Tibial artery (tissue), 4 donors: Measurements from ENCODE around the gene OPN5.

Experiments
- DNase-seq, 2 donors: peaks; one replicate each; pipeline ENCODE4 v3.0.0-alpha.2; 2019
- H3K27ac ChIP-seq, 2 donors: fragments of 200-600 bp; sonication (generic) in 1 of 2; 1 replicate in 1 of 2; 2 replicates in 1 of 2; pipeline ENCODE4 v1.5.1; 2018 to 2019; ENCODE audit warnings: mild to moderate bottlenecking in 1 of 2
- H3K27me3 ChIP-seq, 2 donors: fragments of 200-600 bp; sonication (generic) in 1 of 2; one replicate each; pipeline versions ENCODE4 v1.5.1 to v1.6.0; 2016 to 2019
- H3K36me3 ChIP-seq, 3 donors: fragments of 200-600 bp; sonication (generic) in 2 of 3; one replicate each; pipeline ENCODE4 v1.5.1; 2016 to 2019; ENCODE audit warnings: mild to moderate bottlenecking in 2 of 3
- H3K4me1 ChIP-seq, 4 donors: fragments of 200-600 bp; sonication (generic) in 2 of 4; 1 replicate in 3 of 4; 2 replicates in 1 of 4; pipeline ENCODE4 v1.5.1; 2016 to 2019
- H3K4me3 ChIP-seq, 2 donors: fragments of 200-600 bp; sonication (generic) in 1 of 2; 1 replicate in 1 of 2; 2 replicates in 1 of 2; pipeline ENCODE4 v1.5.1; 2018 to 2019; ENCODE audit warnings: mild to moderate bottlenecking in 2 of 2
- H3K9me3 ChIP-seq, 3 donors: fragments of 200-600 bp; sonication (generic) in 1 of 3; one replicate each; pipeline ENCODE4 v1.5.1; 2016 to 2019
- CTCF ChIP-seq, 2 experiments: fragments of 200-600 bp in 1 of 2; fragments of 450-650 bp in 1 of 2; IDR thresholded peaks; one replicate each; pipeline ENCODE4 v1.5.1; 2017 to 2019; ENCODE audit warnings: antibody characterized with exemption in 2 of 2, mild to moderate bottlenecking in 1 of 2, moderate library complexity in 1 of 2
- intact Hi-C: fragments of 100-400 bp; cut with DNase I; formaldehyde crosslinking; loops from one replicate; pipeline ENCODE4 v1.15.0; 2023; ENCODE audit warnings: low total_unique reads

The OPN5 gene

GRCh38 chr6:47854971-47855370, 73.1 kb downstream of the OPN5 start:
- Histone ChIP-seq H3K4me3 (no peak overlapping the region), H3K4me1 (no peaks in the 10 kb centered on the region), H3K9me3 (no peaks in the 10 kb centered on the region), H3K27ac (no peak overlapping the region), H3K36me3 (no peaks in the 10 kb centered on the region), H3K27me3 (no peaks in the 10 kb centered on the region)
- DNase-seq, result no peak
- intact Hi-C loops, result no loop called here
- TF ChIP-seq CTCF (IDR thresholded peaks at IDR 0.05), result no peak

GRCh38 chr6:47859175-47859574, 77.3 kb downstream of the OPN5 start:
- H3K9me3 ChIP-seq, result no peaks in the 10 kb centered on the region
- intact Hi-C loops, result no loop called here
- H3K4me1 ChIP-seq, result no peaks in the 10 kb centered on the region
- H3K27ac ChIP-seq, result no peak overlapping the region
- no peak overlapping the region for H3K4me3 ChIP-seq
- DNase-seq, result no peak
- no peaks in the 10 kb centered on the region for H3K36me3 ChIP-seq
- no peaks in the 10 kb centered on the region for H3K27me3 ChIP-seq
- TF ChIP-seq CTCF (IDR thresholded peaks at IDR 0.05), result no peak

- Histone ChIP-seq H3K4me3 (no peak overlapping the region), H3K27me3 (no peaks in the 10 kb centered on the region), H3K9me3 (no peaks in the 10 kb centered on the region), H3K27ac (no peak overlapping the region), H3K36me3 (no peaks in the 10 kb centered on the region), H3K4me1 (no peaks in the 10 kb centered on the region)
- DNase-seq, result no peak
- intact Hi-C loops, result no loop called here
- no peak for TF ChIP-seq CTCF (IDR thresholded peaks at IDR 0.05)
Measured at GRCh38 chr6:47862731-47863130, 80.9 kb downstream of the OPN5 start.

GRCh38 chr6:47865206-47865605, 83.4 kb downstream of the OPN5 start:
- intact Hi-C loops, result no loop called here
- no peaks in the 10 kb centered on the region for H3K27me3 ChIP-seq
- no peaks in the 10 kb centered on the region for H3K36me3 ChIP-seq
- no peak overlapping the region for H3K4me3 ChIP-seq
- no peak for DNase-seq
- TF ChIP-seq CTCF (IDR thresholded peaks at IDR 0.05), result no peak
- H3K4me1 ChIP-seq, result no peaks in the 10 kb centered on the region
- H3K9me3 ChIP-seq, result no peaks in the 10 kb centered on the region
- H3K27ac ChIP-seq, result no peak overlapping the region

GRCh38 chr6:47875593-47875992, 93.8 kb downstream of the OPN5 start:
- no peak for DNase-seq
- intact Hi-C loops, result no loop called here
- Histone ChIP-seq H3K4me1 (no peaks in the 10 kb centered on the region), H3K4me3 (no peak overlapping the region), H3K27ac (no peak overlapping the region), H3K36me3 (no peaks in the 10 kb centered on the region), H3K9me3 (no peaks in the 10 kb centered on the region), H3K27me3 (no peaks in the 10 kb centered on the region)
- no peak for TF ChIP-seq CTCF (IDR thresholded peaks at IDR 0.05)
